Activated CD4-positive, alpha-beta memory T cell treated with anti-CD3 and anti-CD28 coated beads for 36 hours (primary cell): Measurements from ENCODE around the gene PIK3C3. TPM values are rescaled to one million over a fixed set of nuclear protein-coding genes. Genes with fewer than 3 reads are reported as not detected.
A peak's percentile ranks its signal among the peaks of the same experiment; 100 is the strongest.

Experiments
- CTCF ChIA-PET: fragments of 350-600 bp; sonication (Branson Sonifier 250); formaldehyde crosslinking; loops from one replicate; lab custom pipeline; 2021; ENCODE audit warnings: antibody characterized with exemption, inconsistent platforms; lab: Charles Lee
- POLR2A ChIA-PET: fragments of 350-600 bp; sonication (Branson Sonifier 250); formaldehyde crosslinking; loops from one replicate; lab custom pipeline; 2021; ENCODE audit warnings: antibody characterized with exemption; lab: Charles Lee
- DNase-seq: peaks from one replicate; pipeline ENCODE4 v3.0.0-alpha.2; 2020
- H3K27ac Mint-ChIP-seq: one replicate; pipeline ENCODE4 v1.8.0; 2021; ENCODE audit warnings: mixed read lengths
- H3K27me3 Mint-ChIP-seq: one replicate; pipeline ENCODE4 v1.8.0; 2021; ENCODE audit warnings: mixed read lengths
- H3K36me3 Mint-ChIP-seq: one replicate; pipeline ENCODE4 v1.8.0; 2021; ENCODE audit warnings: mixed read lengths
- H3K4me1 Mint-ChIP-seq: one replicate; pipeline ENCODE4 v1.8.0; 2021; ENCODE audit warnings: low read depth, mixed read lengths
- H3K4me3 Mint-ChIP-seq: one replicate; pipeline ENCODE4 v1.8.0; 2021; ENCODE audit warnings: mild to moderate bottlenecking, mixed read lengths
- H3K9me3 Mint-ChIP-seq: one replicate; pipeline ENCODE4 v1.8.0; 2021; ENCODE audit warnings: mixed read lengths
- intact Hi-C: fragments of 100-400 bp; cut with micrococcal nuclease; formaldehyde crosslinking; loops from one replicate; pipeline ENCODE4 v1.15.1; 2023
- total RNA-seq, 2 experiments: library from RNA; stranded (reverse); gene quantifications; one replicate each; pipeline ENCODE4 v1.2.3, GENCODE V29; 2021

Gene PIK3C3
- total RNA-seq, 2 experiments from 2014 or later, result 46.8 to 49.5 TPM

DNA sequence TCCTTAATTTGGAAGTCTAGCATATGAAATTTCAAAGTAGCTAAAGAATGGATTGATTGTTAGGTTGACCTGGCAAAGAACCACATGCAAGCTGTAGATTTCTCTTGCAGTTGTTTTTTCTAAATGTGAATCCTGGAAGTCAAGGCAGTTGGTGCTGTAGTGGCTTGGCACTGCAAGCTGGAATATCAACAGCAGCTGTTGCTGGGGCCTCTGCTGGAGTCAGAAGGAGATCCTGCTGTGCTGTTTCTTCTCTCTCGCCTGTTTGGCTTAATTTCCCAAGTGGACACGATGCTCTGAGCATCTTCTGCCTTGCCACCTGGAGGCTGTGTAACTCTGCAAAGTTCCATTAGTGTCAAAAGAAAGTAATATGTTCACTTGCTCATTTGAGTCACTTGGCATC lies 12.6 kb downstream of the PIK3C3 start:
- peaks cover 37% of the 10 kb centered on the region for H3K36me3 Mint-ChIP-seq
- no peak overlapping the region for H3K4me3 Mint-ChIP-seq
- CTCF ChIA-PET, result no interaction called here

DNA sequence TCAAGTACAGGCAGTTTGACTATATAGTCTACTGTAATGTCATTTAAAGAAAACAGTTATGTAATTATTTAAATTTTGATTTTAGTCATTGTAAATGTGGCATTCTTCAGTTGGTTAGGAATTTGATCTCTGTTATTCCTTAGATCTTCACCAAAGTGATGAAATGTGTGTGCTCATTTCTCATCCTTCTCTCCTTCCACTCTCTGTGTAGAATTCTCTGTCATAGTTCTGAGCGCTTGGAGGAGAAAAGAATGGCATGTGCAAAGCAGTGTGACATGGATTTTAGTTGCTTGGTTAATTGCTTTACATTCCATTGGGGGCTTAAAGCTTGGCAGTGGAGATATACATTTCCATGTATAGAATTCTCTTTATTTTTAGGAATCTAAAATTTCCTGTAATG lies 14.8 kb downstream of the PIK3C3 start:
- Mint-ChIP-seq H3K27me3 (no peaks in the 10 kb centered on the region), H3K9me3 (no peaks in the 10 kb centered on the region), H3K36me3 (peaks cover 37% of the 10 kb centered on the region), H3K27ac (no peak overlapping the region), H3K4me1 (peaks cover 34% of the 10 kb centered on the region), H3K4me3 (no peak overlapping the region)
- POLR2A ChIA-PET, result no interaction called here
- DNase-seq, result no peak
- intact Hi-C loops, result no loop called here
- CTCF ChIA-PET, result no interaction called here

More for the DNA sequence above, 12.6 kb downstream of the PIK3C3 start:
- POLR2A ChIA-PET, result interaction anchor here (1.3 kb wide), 1 partner anchor 21 kb away, joined by 3 read pairs; no protein-coding TSS in a partner anchor
- Mint-ChIP-seq H3K27ac (no peak overlapping the region), H3K9me3 (no peaks in the 10 kb centered on the region), H3K27me3 (no peaks in the 10 kb centered on the region), H3K4me1 (peaks cover 28% of the 10 kb centered on the region)
- intact Hi-C loops, result no loop called here
- DNase-seq, result no peak

DNA sequence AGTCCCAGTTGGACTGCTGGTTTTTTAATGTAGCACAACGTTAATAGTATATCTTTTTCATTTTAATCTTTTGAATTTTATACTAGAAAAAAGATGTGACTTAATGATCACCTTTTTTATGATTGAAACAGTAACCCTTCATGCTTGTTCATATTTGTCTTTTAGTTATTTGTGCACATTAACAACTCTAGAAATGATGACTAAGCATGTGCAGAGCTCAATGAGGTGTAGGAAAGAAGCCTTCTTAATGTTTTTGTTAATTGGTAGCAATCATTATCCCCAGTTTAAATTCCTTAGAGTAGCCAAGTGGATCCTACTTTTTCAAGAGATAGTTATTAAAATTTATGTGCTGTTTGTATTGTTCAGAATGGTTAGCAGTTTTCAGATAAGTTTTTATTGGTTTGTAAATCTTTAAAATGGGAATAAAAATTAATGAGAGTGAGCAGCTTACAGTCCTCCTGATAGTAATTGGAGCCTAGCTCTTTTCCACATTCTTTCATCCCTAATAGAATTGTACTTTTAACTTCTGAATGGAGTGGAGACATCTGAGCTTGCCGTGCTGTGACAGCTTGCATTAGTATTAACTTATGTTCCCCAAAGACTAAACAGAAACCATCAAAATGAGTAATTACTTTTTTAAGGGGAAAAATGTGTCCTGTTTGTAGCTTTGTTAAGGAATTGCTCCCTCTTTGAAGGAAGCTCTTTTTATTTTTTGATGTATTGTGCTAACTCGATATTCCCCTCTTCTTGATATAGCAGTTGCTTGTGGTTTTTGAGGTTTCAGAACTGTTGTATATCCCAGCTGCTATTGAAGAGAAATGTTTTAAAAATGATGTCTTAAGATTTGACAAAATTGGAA lies 17.3 kb downstream of the PIK3C3 start:
- POLR2A ChIA-PET, result interaction anchor here (1.1 kb wide), 1 partner anchor 11 kb away, joined by 4 read pairs; no protein-coding TSS in a partner anchor
- peaks cover 31% of the 10 kb centered on the region for H3K4me1 Mint-ChIP-seq
- H3K9me3 Mint-ChIP-seq, result no peaks in the 10 kb centered on the region
- H3K36me3 Mint-ChIP-seq, result peaks cover 25% of the 10 kb centered on the region
- no peak overlapping the region for H3K4me3 Mint-ChIP-seq
- no peaks in the 10 kb centered on the region for H3K27me3 Mint-ChIP-seq
- H3K27ac Mint-ChIP-seq, result no peak overlapping the region
- intact Hi-C loops, result loop anchor here (1.0 kb wide), 1 partner anchor 17 kb away; the partner anchor contains the start of gene PIK3C3
- no peak for DNase-seq
- CTCF ChIA-PET, result interaction anchor here (1.5 to 1.9 kb wide), 2 partner anchors 11 to 56 kb away, joined by 3 to 9 read pairs; no protein-coding TSS in a partner anchor

DNA sequence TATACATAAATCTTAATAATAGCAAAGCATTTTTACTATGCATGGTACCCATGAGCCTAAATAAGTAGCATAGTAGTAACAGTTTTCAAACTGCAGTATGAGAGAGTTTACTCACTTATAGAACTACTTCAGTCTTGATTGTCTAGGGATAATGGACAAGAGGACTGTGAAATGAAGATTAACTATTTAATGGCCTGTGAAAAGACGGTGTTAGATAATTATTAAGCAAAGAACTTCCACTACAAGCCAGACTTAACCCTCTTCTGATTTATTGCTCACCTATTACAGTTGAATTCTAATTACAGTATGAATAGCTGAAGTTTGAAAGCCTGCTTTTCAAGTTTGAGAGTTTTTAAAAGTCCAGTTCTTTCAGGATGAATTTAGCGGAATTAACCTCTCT lies 18.9 kb downstream of the PIK3C3 start:
- H3K4me3 Mint-ChIP-seq, result no peak overlapping the region
- DNase-seq, result no peak
- intact Hi-C loops, result no loop called here
- H3K9me3 Mint-ChIP-seq, result no peaks in the 10 kb centered on the region
- peaks cover 23% of the 10 kb centered on the region for H3K36me3 Mint-ChIP-seq
- CTCF ChIA-PET, result interaction anchor here (1.5 kb wide), 1 partner anchor 10 kb away, joined by 4 read pairs; no protein-coding TSS in a partner anchor
- POLR2A ChIA-PET, result no interaction called here
- H3K27ac Mint-ChIP-seq, result no peak overlapping the region
- H3K4me1 Mint-ChIP-seq, result peaks cover 29% of the 10 kb centered on the region
- H3K27me3 Mint-ChIP-seq, result no peaks in the 10 kb centered on the region

DNA sequence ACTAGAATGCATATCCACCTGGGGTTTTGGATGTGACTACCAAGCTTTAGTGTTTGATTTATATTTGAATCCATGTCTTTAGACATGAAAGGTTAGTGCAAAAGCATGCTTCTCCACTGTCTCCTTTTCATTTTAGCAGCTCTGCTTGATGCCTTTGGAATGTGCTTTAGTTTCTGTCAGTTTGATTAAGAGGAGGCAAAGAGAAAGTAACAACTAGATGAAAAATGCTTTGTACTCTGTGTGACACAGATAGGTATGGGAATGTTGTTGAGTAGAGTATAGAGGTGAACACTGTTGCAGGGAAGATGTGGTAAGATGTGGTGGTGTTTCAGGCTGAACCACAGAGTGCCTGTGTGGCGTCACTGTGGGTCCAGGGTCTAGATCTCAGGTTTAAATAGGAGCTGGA lies 19.8 kb downstream of the PIK3C3 start:
- DNase-seq, result peak; percentile 19
- Mint-ChIP-seq H3K4me1 (peaks cover 29% of the 10 kb centered on the region), H3K36me3 (peaks cover 23% of the 10 kb centered on the region), H3K27me3 (no peaks in the 10 kb centered on the region), H3K9me3 (no peaks in the 10 kb centered on the region), H3K4me3 (no peak overlapping the region), H3K27ac (no peak overlapping the region)
- intact Hi-C loops, result loop anchor here (1.0 kb wide), 1 partner anchor 9 kb away; no protein-coding TSS in a partner anchor
- CTCF ChIA-PET, result interaction anchor here (1.5 kb wide), 1 partner anchor 9 kb away, joined by 4 read pairs; no protein-coding TSS in a partner anchor
- POLR2A ChIA-PET, result interaction anchor here (0.8 kb wide), 1 partner anchor 20 kb away, joined by 7 read pairs; the partner anchor contains the start of gene PIK3C3

DNA sequence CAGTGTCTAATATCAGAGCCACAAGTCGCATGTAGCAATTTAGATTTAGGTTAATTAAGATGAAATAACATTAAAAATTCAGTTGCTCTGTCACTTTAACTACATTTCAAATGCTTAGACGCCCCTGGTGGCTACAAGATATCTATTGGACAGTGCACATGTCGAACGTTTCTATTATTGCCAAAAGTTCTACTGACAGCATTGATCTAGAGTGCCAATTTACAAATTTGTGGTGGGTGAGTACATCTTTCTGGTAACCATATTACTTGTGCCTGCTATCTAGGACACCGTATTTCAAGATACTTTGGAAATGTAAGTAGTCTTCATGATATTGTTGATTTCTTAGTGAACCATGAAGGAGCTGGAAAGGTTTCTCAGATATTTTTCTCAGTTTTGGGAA lies 20.2 kb downstream of the PIK3C3 start:
- Mint-ChIP-seq H3K27me3 (no peaks in the 10 kb centered on the region), H3K9me3 (no peaks in the 10 kb centered on the region), H3K36me3 (peaks cover 18% of the 10 kb centered on the region), H3K4me1 (peaks cover 27% of the 10 kb centered on the region), H3K27ac (no peak overlapping the region), H3K4me3 (no peak overlapping the region)
- CTCF ChIA-PET, result interaction anchor here (1.5 kb wide), 1 partner anchor 8 kb away, joined by 4 read pairs; no protein-coding TSS in a partner anchor
- intact Hi-C loops, result loop anchor here (1.0 kb wide), 1 partner anchor 8 kb away; no protein-coding TSS in a partner anchor
- POLR2A ChIA-PET, result interaction anchor here (0.8 kb wide), 1 partner anchor 20 kb away, joined by 7 read pairs; the partner anchor contains the start of gene PIK3C3
- no peak for DNase-seq

DNA sequence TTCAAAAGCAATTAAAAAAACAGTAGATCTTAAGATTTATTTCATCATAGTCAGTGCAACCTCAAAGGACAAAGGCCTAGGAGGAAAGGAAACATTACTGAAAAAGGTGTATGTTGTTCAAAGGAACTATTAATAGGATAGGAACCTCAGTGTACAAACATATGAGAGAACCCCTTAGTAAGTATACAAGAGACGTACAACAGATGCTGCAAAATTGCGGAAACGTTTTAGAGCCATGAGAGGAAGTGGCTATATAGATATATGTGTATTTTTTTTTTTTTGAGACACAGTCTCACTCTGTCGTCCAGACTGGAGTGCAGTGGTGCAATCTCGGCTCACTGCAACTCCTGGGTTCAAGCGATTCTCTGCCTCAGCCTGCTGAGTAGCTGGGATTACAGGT lies 22.2 kb downstream of the PIK3C3 start:
- Mint-ChIP-seq H3K4me1 (peaks cover 28% of the 10 kb centered on the region), H3K4me3 (no peak overlapping the region), H3K27me3 (no peaks in the 10 kb centered on the region), H3K27ac (no peak overlapping the region), H3K36me3 (peaks cover 15% of the 10 kb centered on the region), H3K9me3 (no peaks in the 10 kb centered on the region)
- CTCF ChIA-PET, result no interaction called here
- intact Hi-C loops, result no loop called here
- POLR2A ChIA-PET, result no interaction called here
- DNase-seq, result no peak

DNA sequence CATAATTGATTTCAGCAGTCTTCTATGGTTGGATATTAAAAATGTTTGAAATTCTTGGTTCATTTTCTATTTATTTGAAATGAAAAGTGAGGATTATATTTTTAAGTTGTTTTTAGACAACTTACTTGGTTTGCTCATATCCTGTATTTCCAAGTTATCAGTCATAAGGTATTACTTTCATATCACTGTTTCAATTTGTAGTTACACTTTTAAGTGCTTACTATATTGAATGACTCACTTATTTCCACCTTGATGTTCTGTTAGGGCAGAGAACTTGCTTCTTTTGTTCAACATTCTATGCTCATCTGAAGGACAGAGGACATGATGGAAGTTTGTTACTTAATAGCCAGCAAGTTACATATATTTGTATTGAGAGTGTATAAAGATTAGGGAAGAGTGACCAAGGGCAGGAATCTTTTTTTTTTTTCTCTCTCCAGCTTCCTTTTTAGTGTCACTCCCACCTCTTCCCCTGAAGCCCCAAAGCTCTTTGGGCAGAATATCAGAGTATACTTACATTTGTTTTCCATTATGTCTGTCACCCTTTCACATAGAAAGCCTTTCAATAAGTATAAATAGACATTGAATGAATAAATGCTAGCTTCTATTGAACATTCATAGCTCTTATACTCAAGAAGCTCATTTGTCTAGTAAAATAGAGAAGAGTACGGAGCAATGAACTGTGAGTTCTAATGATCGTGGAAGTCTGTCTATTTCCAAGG lies 28.1 kb downstream of the PIK3C3 start:
- no peaks in the 10 kb centered on the region for H3K9me3 Mint-ChIP-seq
- peaks cover 6% of the 10 kb centered on the region for H3K36me3 Mint-ChIP-seq
- ChIA-PET CTCF (interaction anchor here (0.6 to 2.4 kb wide), 8 partner anchors 8 to 286 kb away, joined by 3 to 12 read pairs (median 4); no protein-coding TSS in a partner anchor), POLR2A (interaction anchor here (1.0 to 1.4 kb wide), 2 partner anchors 10 to 37 kb away, joined by 4 read pairs; no protein-coding TSS in a partner anchor)
- H3K27me3 Mint-ChIP-seq, result no peaks in the 10 kb centered on the region
- no peak for DNase-seq
- peaks cover 24% of the 10 kb centered on the region for H3K4me1 Mint-ChIP-seq
- no peak overlapping the region for H3K4me3 Mint-ChIP-seq
- peak overlapping the region; percentile 64 for H3K27ac Mint-ChIP-seq
- intact Hi-C loops, result loop anchor here (1.0 to 2.0 kb wide), 5 partner anchors 8 to 43 kb away; partner anchors contain the start of gene PIK3C3

DNA sequence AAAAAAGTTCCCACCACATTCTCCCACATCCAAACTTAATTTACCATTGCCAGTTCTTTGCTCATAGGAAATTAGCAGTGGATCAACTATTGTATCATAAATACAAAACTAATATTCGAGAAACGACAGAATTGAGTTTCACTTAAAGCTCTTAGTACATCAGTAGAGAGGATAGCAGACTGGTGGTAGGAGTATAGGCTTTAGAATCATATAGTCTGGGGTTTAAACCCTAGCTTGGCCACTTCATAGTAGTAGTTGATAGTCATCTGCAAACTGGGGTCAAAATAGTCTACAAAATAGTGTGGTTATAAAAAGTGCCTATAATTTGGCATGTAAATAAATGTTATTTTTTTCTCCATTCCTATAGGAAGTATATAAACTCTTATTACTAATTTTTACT lies 30.9 kb downstream of the PIK3C3 start:
- Mint-ChIP-seq H3K27ac (no peak overlapping the region), H3K9me3 (no peaks in the 10 kb centered on the region), H3K36me3 (peaks cover 11% of the 10 kb centered on the region), H3K4me3 (no peak overlapping the region), H3K27me3 (no peaks in the 10 kb centered on the region), H3K4me1 (peaks cover 24% of the 10 kb centered on the region)
- ChIA-PET POLR2A (no interaction called here), CTCF (interaction anchor here (0.6 to 4.2 kb wide), 2 partner anchors 41 to 42 kb away, joined by 3 to 22 read pairs; no protein-coding TSS in a partner anchor)
- DNase-seq, result no peak
- intact Hi-C loops, result no loop called here

DNA sequence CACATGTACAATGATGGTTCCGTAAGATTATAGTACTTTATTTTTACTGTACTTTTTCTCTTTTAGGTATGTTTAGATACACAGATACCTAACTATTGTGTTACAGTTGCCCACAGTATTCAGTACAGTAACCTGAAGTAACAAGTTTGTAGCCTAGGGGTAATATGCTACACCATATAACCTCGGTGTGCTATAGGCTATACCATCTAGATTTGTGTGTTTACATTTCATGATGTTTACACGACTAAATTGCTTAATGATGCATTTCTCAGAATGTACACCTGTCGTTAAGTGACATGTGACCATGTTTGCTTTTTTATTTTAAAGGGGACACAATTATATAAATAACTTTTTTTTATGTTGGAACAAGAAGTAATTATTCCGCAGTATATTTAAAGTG lies 34.5 kb downstream of the PIK3C3 start:
- peaks cover 4% of the 10 kb centered on the region for H3K4me1 Mint-ChIP-seq
- ChIA-PET POLR2A (no interaction called here), CTCF (no interaction called here)
- no peak for DNase-seq
- H3K27me3 Mint-ChIP-seq, result no peaks in the 10 kb centered on the region
- no peaks in the 10 kb centered on the region for H3K9me3 Mint-ChIP-seq
- H3K4me3 Mint-ChIP-seq, result no peak overlapping the region
- intact Hi-C loops, result no loop called here
- H3K27ac Mint-ChIP-seq, result no peak overlapping the region
- peaks cover 27% of the 10 kb centered on the region for H3K36me3 Mint-ChIP-seq

DNA sequence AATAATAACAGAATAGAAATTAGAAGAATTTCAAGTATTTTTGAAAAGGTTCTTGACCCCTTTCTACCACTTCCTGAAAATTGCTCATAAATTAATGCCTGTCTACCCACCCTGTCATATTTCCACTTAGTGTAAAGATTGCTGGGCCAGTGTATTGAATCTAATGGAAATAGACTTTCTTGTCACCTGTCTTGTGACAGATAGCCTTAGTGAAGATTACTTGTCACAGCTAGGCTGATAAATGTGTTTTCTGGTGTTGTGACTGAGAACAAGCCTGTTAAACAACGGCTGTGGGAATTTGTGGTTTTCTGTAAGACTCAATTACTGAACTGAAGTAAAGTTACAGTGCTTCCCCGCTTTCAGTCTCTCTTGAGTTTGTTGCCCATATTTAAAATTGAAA lies 37.0 kb downstream of the PIK3C3 start:
- Mint-ChIP-seq H3K4me1 (peaks cover 1% of the 10 kb centered on the region), H3K4me3 (no peak overlapping the region), H3K9me3 (no peaks in the 10 kb centered on the region), H3K27me3 (no peaks in the 10 kb centered on the region), H3K27ac (no peak overlapping the region), H3K36me3 (peaks cover 37% of the 10 kb centered on the region)
- DNase-seq, result no peak
- intact Hi-C loops, result no loop called here
- POLR2A ChIA-PET, result no interaction called here
- CTCF ChIA-PET, result no interaction called here
